Measurements from ENCODE around the gene TBL1XR1.

DNA sequence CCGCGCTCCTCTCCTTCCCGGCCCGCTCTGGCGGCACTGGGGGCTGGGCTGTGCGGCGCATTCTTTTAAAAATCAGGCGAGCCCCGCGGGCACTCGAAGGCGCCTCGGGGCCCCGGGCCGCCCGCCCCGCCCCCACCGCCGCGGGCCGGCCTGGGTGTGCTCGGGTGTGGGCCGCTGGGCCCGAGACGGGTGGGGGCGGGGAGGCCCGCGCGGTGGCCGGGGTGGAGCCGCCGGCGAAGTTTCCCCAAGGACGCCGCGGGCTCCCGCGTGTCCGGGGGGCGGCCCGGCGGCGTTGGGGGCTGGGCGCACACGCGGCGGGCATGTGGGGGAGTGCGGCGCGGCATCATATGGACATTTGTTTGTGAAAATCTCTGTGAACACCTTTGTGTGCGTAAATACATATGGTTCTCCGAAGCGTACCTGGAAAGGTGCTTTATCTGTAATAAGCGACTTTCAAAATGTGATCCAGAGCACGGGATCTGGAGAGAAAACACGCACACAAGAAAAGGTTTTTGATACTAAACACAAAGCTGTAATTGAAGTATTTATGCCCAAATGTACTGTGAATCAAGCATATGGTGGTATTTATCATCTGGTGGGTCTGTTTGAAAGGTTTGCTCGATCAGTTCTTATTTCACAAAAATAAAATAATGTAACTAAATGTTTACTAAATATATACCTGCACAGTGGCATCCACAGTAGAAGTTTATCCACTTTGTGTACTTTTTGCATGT lies 612 bp upstream of the TBL1XR1 start:
- TF ChIP-seq, protein P1, sequence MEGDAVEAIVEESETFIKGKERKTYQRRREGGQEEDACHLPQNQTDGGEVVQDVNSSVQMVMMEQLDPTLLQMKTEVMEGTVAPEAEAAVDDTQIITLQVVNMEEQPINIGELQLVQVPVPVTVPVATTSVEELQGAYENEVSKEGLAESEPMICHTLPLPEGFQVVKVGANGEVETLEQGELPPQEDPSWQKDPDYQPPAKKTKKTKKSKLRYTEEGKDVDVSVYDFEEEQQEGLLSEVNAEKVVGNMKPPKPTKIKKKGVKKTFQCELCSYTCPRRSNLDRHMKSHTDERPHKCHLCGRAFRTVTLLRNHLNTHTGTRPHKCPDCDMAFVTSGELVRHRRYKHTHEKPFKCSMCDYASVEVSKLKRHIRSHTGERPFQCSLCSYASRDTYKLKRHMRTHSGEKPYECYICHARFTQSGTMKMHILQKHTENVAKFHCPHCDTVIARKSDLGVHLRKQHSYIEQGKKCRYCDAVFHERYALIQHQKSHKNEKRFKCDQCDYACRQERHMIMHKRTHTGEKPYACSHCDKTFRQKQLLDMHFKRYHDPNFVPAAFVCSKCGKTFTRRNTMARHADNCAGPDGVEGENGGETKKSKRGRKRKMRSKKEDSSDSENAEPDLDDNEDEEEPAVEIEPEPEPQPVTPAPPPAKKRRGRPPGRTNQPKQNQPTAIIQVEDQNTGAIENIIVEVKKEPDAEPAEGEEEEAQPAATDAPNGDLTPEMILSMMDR (IDR thresholded peaks at IDR 0.05), result no peak
- no peak for TF ChIP-seq EZH2 (IDR thresholded peaks at IDR 0.05)

All from neural progenitor cell (in vitro differentiated cells).